Stimulated activated CD8-positive, alpha-beta memory T cell treated with anti-CD3 and anti-CD28 coated beads, Interleukin-12 subunit alpha, Interleukin-12 subunit beta, amount 100 ng/mL, for 24 hours (primary cell): ENCODE data around the gene EPS8L2.
"Not testable (repeated sequence)": the region's sequence is repeated elsewhere in the genome, so short reads cannot be mapped to it uniquely, and the experiment has no call there.

Experiments used
- DNase-seq: peaks from one replicate; pipeline ENCODE4 v3.0.0-alpha.2; 2020; ENCODE audit errors: extremely low read depth

EPS8L2 gene

GRCh38 chr11:725624-726202, 19.7 kb downstream of the EPS8L2 start:
- DNase-seq, result no peak

- DNase-seq, result no peak
Measured at GRCh38 chr11:726278-727220, 20.5 kb downstream of the EPS8L2 start.

GRCh38 chr11:727281-727701, 21.3 kb downstream of the EPS8L2 start:
- DNase-seq, result no peak

GRCh38 chr11:727859-728748, 22.1 kb downstream of the EPS8L2 start:
- no peak for DNase-seq

- DNase-seq, result no peak
Measured at GRCh38 chr11:728901-729491, 23.0 kb downstream of the EPS8L2 start.

- no peak for DNase-seq
Measured at GRCh38 chr11:729492-730074, 23.6 kb downstream of the EPS8L2 start.

GRCh38 chr11:733072-733471, 27.0 kb downstream of the EPS8L2 start:
- DNase-seq, result no peak

- DNase-seq, result not testable (repeated sequence)
Measured at GRCh38 chr11:734541-734940, 28.5 kb downstream of the EPS8L2 start.

- DNase-seq, result no peak
Measured at GRCh38 chr11:737366-737765, 31.3 kb downstream of the EPS8L2 start.

GRCh38 chr11:737899-738298, 31.9 kb downstream of the EPS8L2 start:
- DNase-seq, result not testable (repeated sequence)

- no peak for DNase-seq
Measured at GRCh38 chr11:742156-742546, 36.1 kb downstream of the EPS8L2 start.

- DNase-seq, result no peak
Measured at GRCh38 chr11:742571-743201, 36.7 kb downstream of the EPS8L2 start.

- no peak for DNase-seq
Measured at GRCh38 chr11:745428-745827, 39.4 kb downstream of the EPS8L2 start.

- no peak for DNase-seq
Measured at GRCh38 chr11:746289-747157, 40.5 kb downstream of the EPS8L2 start.

- DNase-seq, result peak; percentile 61
Measured at GRCh38 chr11:747158-748006, 41.4 kb downstream of the EPS8L2 start, which contains the start of gene TALDO1. TALDO1 (plus strand) TSS chr11:747464; CDS start chr11:747482, 18 bp downstream.

GRCh38 chr11:748007-748359, 42.0 kb downstream of the EPS8L2 start:
- DNase-seq, result no peak

GRCh38 chr11:749731-750130, 43.7 kb downstream of the EPS8L2 start:
- no peak for DNase-seq

- no peak for DNase-seq
Measured at GRCh38 chr11:760236-760635, 54.2 kb downstream of the EPS8L2 start.

GRCh38 chr11:761526-762108, 55.6 kb downstream of the EPS8L2 start:
- no peak for DNase-seq
